Airway epithelial cell (primary cell): ENCODE measurements around the gene G6PC2. TPM values are rescaled to one million over a fixed set of nuclear protein-coding genes. Genes with fewer than 3 reads are reported as not detected.

ENCODE experiments used
- total RNA-seq: library from RNA; depleted of rRNA; stranded (reverse); fragments of >200 nt; gene quantifications from 2 replicates; pipeline ENCODE4 v1.2.3, GENCODE V29; 2015

The G6PC2 gene, protein sequence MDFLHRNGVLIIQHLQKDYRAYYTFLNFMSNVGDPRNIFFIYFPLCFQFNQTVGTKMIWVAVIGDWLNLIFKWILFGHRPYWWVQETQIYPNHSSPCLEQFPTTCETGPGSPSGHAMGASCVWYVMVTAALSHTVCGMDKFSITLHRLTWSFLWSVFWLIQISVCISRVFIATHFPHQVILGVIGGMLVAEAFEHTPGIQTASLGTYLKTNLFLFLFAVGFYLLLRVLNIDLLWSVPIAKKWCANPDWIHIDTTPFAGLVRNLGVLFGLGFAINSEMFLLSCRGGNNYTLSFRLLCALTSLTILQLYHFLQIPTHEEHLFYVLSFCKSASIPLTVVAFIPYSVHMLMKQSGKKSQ
- total RNA-seq, result not detected in 2 replicates

DNA sequence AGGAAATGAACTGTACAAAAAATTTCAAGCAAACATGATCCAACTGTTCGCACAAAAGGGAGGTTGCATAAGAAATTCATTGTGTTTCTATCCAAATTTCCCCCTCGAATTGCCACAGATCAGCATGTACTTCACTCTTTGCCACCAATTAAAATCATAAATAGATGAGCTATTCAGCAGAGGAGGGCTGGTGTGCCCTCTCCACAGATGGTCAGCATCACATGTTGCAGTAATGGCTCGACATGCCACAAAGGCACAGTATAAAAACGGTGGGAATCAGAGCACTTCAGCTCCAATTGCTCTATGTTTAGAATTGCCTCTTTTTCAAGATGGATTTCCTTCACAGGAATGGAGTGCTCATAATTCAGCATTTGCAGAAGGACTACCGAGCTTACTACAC, at the start of gene G6PC2:
Gene G6PC2, plus strand, starts transcription at position 289 of the 400 bp plus-strand sequence. Its CDS starts 41 bp downstream, at position 330.

DNA sequence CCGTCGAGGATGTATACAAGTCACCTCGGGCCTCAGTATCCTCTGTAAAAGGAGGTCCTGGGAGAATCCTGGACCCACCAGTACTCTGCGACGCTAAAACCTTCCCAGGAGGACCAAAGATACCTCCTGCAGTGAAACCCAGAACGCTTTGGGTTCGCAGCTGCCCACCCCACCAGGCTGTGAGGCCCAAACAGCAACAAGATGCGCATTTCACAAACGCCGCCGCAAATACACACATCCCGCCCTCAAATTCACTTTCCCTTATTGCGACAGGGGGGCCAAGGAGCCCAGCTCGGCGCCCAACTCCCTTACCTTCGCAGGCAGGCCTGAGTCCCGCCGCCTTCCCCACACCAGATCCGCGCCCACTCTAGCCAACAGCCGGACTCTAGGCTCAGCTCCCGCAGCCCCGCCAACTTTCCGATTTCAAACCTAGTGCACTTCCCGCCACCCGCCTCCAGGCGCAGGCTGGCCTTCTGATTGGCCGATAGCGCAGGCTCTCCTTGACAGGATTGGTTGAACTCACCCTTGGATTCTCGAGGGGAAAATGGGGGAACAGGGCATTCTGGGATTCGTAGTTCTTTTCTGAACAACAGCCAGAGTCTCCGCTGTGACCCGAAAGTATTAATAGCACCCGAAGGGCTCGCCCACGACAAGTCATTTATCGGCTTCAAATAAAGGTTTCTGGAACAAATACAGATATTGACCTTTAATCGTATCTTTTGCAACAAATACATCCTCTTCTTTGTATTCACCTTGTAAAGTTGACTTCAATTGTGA, 10.9 kb upstream of the G6PC2 start, which contains the start of gene SPC25:
Gene SPC25, minus strand, starts transcription at position 425 of the 777 bp plus-strand sequence. CDS start 911 bp downstream, outside the sequence.

Other genes with a start within 250 kb of the G6PC2 start
- gene NOSTRIN, start 98.7 kb upstream of the G6PC2 start, total RNA-seq, result 0.42 and 0.92 TPM in 2 replicates
- 3.3 and 6.8 TPM in 2 replicates for gene SPC25, start 10.9 kb upstream of the G6PC2 start, total RNA-seq
- gene ABCB11, start 130.0 kb downstream of the G6PC2 start, total RNA-seq, result 0.07 and 0.28 TPM in 2 replicates
- gene DHRS9, start 168.3 kb downstream of the G6PC2 start, total RNA-seq, result 34.2 and 50.4 TPM in 2 replicates